Measurements from ENCODE around the gene RYR3.

The RYR3 gene

DNA sequence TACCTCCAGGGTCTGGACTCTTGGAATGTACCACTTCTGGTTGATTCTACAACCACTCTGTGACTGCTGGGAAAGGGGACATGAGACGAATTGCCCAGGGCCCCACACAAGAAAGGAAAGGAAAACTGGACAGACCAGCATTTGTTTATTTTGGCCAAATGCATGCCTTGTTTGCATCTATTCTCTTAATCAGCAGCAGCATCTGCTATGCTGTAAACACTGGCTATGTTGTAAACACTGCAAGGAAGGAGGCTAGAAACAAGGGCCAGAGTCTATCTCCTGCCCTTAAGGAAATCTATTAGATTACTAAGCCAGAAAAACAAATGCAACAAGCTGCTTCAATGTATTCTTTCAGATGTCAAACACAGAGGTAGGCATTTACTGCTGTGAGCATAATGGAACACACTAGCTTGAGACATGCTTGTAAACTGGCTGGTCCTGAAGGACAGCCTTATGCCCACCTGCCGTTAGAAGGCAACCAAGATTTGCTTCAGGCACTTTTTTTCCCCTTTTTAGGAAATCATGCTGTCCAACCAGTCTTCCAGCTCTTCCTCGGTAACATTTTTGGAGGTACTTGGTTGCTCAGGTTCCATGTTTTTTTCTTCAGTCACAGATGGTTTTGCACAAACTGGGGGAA, 555.5 kb downstream of the RYR3 start:
- H3K4me3 ChIP-seq, result no peak overlapping the region
- H3K4me1 ChIP-seq, result no peaks in the 10 kb centered on the region
- H3K27ac ChIP-seq, result no peak overlapping the region
- no peaks in the 10 kb centered on the region; a peak in 1 of 22 replicates for H4K20me1 ChIP-seq
- H3K9me3 ChIP-seq (replicated peaks in 1 of 11), result no peaks in the 10 kb centered on the region
- no peak overlapping the region for H3K9ac ChIP-seq
- H3K36me3 ChIP-seq, result peaks cover 0 to 37% (median 23%) of the 10 kb centered on the region in 11 experiments; a peak in 14 of 22 replicates
- no peaks in the 10 kb centered on the region for H3K27me3 ChIP-seq
- no peak for TF ChIP-seq Cebpa-rat (IDR thresholded peaks at IDR 0.05)
- H3K4me2 ChIP-seq, result no peak overlapping the region

DNA sequence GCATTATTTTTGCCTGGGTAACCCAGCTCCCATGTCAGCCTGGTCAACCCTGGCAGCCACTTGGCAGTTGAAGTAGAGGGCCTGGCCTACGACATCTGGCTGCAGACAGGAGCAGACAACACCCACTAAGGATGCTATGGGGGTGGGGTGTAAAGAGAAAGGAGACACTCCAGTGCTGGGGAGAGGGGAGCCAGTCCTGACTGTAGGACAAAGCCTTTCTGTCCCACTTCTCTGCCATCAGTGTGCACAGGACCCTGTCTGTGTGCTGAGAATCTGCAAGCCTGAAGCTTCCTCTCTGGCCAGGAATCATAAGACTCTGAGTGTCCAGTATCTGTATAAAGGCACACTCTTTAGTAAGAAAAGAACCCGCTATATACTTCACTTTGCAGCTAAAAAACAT, 561.2 kb downstream of the RYR3 start:
- TF ChIP-seq Cebpa-rat (IDR thresholded peaks at IDR 0.05), result no peak
- Histone ChIP-seq H3K4me2 (no peak overlapping the region), H4K20me1 (no peaks in the 10 kb centered on the region; a peak in 1 of 22 replicates), H3K4me3 (no peak overlapping the region), H3K27ac (no peak overlapping the region), H3K9ac (no peak overlapping the region), H3K9me3 (replicated peaks in 1 of 11) (no peaks in the 10 kb centered on the region), H3K27me3 (no peaks in the 10 kb centered on the region), H3K4me1 (no peaks in the 10 kb centered on the region), H3K36me3 (peaks cover 0 to 6% (median 2%) of the 10 kb centered on the region in 11 experiments; a peak in 7 of 22 replicates)

DNA sequence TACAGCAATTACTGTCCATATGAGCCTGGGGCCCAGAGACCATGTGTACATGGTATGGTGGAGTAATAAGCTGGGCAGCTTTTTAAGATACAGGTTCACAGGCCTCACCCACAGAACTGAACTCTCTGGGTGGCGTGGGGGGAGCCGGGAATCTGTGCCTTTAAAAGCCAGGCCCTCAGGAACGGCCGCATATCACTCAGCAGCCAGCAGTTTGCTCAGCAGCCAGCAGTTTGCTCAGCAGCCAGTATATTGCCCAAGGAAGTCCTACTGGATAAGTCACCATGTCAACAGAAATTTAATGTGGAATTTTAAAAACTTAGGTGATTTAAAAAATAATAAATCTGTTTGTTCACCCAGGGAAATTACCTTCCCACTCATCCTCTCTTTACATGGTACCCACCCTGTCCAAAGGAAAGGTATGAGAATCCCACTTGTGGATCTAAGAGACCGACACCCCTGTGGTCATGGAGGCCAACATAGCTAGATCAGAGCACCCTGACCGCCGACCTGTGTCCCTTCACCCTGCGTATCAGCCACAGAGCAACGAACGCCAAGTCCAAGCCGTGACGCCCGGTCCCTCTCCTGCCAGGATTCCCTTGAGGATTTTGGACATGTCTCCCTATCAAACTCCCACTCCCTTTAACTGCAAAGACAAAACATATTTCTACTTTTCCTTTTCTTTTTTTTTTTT, 561.8 kb downstream of the RYR3 start:
- Histone ChIP-seq H3K36me3 (peaks cover 0 to under 1% (median 0%) of the 10 kb centered on the region in 11 experiments; a peak in 2 of 22 replicates), H3K9me3 (replicated peaks in 1 of 11) (no peaks in the 10 kb centered on the region), H3K4me1 (no peaks in the 10 kb centered on the region), H3K27me3 (no peaks in the 10 kb centered on the region), H4K20me1 (no peaks in the 10 kb centered on the region; a peak in 1 of 22 replicates), H3K9ac (no peak overlapping the region), H3K27ac (no peak overlapping the region), H3K4me3 (no peak overlapping the region), H3K4me2 (no peak overlapping the region)
- no peak for TF ChIP-seq Cebpa-rat (IDR thresholded peaks at IDR 0.05)

- no peaks in the 10 kb centered on the region for H3K36me3 ChIP-seq
- H3K9me3 ChIP-seq (replicated peaks in 1 of 11), result no peaks in the 10 kb centered on the region
- no peak for TF ChIP-seq Cebpa-rat (IDR thresholded peaks at IDR 0.05)
- no peaks in the 10 kb centered on the region for H3K4me1 ChIP-seq
- no peaks in the 10 kb centered on the region for H3K27me3 ChIP-seq
- H3K4me3 ChIP-seq, result no peak overlapping the region
- H3K4me2 ChIP-seq, result no peak overlapping the region
- no peak overlapping the region for H3K9ac ChIP-seq
- H3K27ac ChIP-seq, result no peak overlapping the region
- H4K20me1 ChIP-seq, result no peaks in the 10 kb centered on the region; a peak in 1 of 22 replicates
Measured at GRCh38 chr15:33874156-33874555, 563.4 kb downstream of the RYR3 start.

GRCh38 chr15:33882921-33883320, 572.2 kb downstream of the RYR3 start:
- Histone ChIP-seq H3K4me3 (no peak overlapping the region), H3K4me1 (no peaks in the 10 kb centered on the region), H3K27me3 (no peaks in the 10 kb centered on the region), H3K36me3 (peaks cover 0 to 10% (median 0%) of the 10 kb centered on the region in 11 experiments; a peak in 1 of 22 replicates), H3K4me2 (no peak overlapping the region), H3K9me3 (replicated peaks in 1 of 11) (peaks cover 9 to 28% (median 16%) of the 10 kb centered on the region in 11 experiments), H3K27ac (no peak overlapping the region), H4K20me1 (no peaks in the 10 kb centered on the region), H3K9ac (no peak overlapping the region)
- no peak for TF ChIP-seq Cebpa-rat (IDR thresholded peaks at IDR 0.05)

DNA sequence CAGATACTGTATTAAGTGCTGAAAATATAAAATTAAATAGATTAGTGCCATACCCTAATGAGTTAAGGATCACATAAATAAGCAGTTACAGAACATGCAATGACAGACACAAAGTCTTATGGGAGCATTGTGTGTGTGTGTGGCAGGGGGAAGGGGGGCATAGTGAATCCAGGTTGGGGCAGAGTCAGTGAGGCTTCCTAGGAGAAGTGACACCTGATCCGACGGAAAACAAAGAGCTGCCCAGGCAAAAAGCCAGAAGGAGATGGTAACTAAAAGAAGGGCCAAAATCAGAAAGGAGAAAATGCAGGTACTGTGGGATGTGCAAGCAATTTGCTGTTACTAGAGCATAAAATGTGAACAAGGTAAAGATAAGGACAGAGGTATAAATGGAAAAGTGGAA, 577.4 kb downstream of the RYR3 start:
- Histone ChIP-seq H3K4me2 (no peak overlapping the region), H3K9ac (no peak overlapping the region), H3K36me3 (peaks cover 0 to 10% (median 0%) of the 10 kb centered on the region in 11 experiments; a peak in 1 of 22 replicates), H3K4me3 (no peak overlapping the region), H3K27ac (no peak overlapping the region), H3K27me3 (no peaks in the 10 kb centered on the region), H3K9me3 (replicated peaks in 1 of 11) (peaks cover 9 to 28% (median 16%) of the 10 kb centered on the region in 11 experiments), H3K4me1 (peaks cover 0 to 17% (median 10%) of the 10 kb centered on the region in 10 experiments; a peak in 12 of 20 replicates), H4K20me1 (0 out of 22 replicates have a peak, but pooled peaks cover 0 to 7% (median 0%) of the 10 kb centered on the region in 11 experiments)
- TF ChIP-seq Cebpa-rat (IDR thresholded peaks at IDR 0.05), result no peak

DNA sequence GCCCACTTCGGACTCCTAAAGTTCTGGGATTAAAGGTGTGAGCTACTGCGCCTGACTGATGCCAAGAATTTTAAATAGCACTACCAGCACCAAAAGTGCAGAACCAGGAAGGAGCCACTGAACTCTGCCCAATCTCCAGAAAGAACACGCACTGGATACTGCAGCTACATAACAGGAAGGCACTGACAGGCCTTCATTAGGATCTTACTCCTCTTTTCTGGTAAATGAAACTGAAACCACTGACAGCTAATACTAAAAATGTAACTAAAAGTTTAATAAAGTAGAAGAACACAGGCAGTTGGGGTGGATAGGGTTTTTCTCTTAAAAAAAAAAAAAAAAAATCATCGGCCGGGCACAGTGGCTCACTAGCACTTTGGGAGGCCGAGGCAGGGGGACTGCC, 583.4 kb downstream of the RYR3 start:
- TF ChIP-seq Cebpa-rat (IDR thresholded peaks at IDR 0.05), result no peak
- Histone ChIP-seq H4K20me1 (peaks cover 0 to 7% (median 0%) of the 10 kb centered on the region in 11 experiments; a peak in 1 of 22 replicates), H3K9me3 (replicated peaks in 1 of 11) (no peaks in the 10 kb centered on the region), H3K4me3 (no peak overlapping the region), H3K9ac (no peak overlapping the region), H3K4me1 (peaks cover 0 to 27% (median 13%) of the 10 kb centered on the region in 10 experiments; a peak in 12 of 20 replicates), H3K36me3 (no peaks in the 10 kb centered on the region), H3K27me3 (no peaks in the 10 kb centered on the region), H3K27ac (no peak overlapping the region), H3K4me2 (no peak overlapping the region)

DNA sequence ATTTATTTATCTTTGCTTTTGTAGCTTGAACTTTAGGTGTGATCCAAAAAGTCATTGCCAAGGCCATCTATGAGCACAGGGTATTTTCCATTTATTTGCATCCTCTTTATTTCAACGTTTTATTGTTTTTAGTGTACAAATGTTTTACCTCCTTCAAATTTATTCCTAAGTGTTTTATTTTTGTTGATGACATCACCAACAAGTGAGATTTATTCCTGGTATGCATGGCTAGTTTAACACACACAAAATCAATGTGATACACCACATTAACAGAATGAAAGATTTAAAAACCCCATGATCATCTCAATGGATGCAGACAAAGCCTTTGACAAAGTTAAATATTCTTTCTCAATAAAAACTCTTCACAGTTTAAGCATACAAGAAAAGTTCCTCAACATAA, 591.3 kb downstream of the RYR3 start:
- Histone ChIP-seq H3K36me3 (no peaks in the 10 kb centered on the region), H3K27me3 (no peaks in the 10 kb centered on the region), H3K27ac (no peak overlapping the region), H3K9ac (no peak overlapping the region), H3K4me2 (no peak overlapping the region), H3K4me1 (peaks cover 0 to 8% (median 1%) of the 10 kb centered on the region in 10 experiments; a peak in 5 of 20 replicates), H3K4me3 (no peak overlapping the region), H3K9me3 (replicated peaks in 1 of 11) (no peaks in the 10 kb centered on the region; a peak in 1 of 22 replicates), H4K20me1 (peaks cover 0 to 7% (median 0%) of the 10 kb centered on the region in 11 experiments; a peak in 1 of 22 replicates)
- TF ChIP-seq Cebpa-rat (IDR thresholded peaks at IDR 0.05), result no peak

- no peak for TF ChIP-seq Cebpa-rat (IDR thresholded peaks at IDR 0.05)
- Histone ChIP-seq H3K4me3 (no peak overlapping the region), H3K9me3 (replicated peaks in 1 of 11) (no peaks in the 10 kb centered on the region; a peak in 1 of 22 replicates), H3K9ac (no peak overlapping the region), H3K36me3 (no peaks in the 10 kb centered on the region), H3K27ac (no peak overlapping the region), H3K4me2 (no peak overlapping the region), H3K27me3 (no peaks in the 10 kb centered on the region), H3K4me1 (peaks cover 0 to 10% (median 3%) of the 10 kb centered on the region in 10 experiments; a peak in 5 of 20 replicates), H4K20me1 (peaks cover 0 to 7% (median 0%) of the 10 kb centered on the region in 11 experiments; a peak in 1 of 22 replicates)
Measured at GRCh38 chr15:33903661-33904060, 592.9 kb downstream of the RYR3 start.
